GM18526 (cell line): ENCODE data around the gene C2orf68.

Source experiments
- POLR2A ChIP-seq: IDR thresholded peaks from 3 replicates; pipeline ENCODE4 v1.6.1; 2011; ENCODE audit not compliant: insufficient read length; ENCODE audit errors: extremely low read depth

The C2orf68 gene

GRCh38 chr2:85593023-85593422 is 18.8 kb downstream of the C2orf68 start:
- no peak for TF ChIP-seq POLR2A

GRCh38 chr2:85591563-85591962 is 20.3 kb downstream of the C2orf68 start:
- TF ChIP-seq POLR2A = no peak

- no peak for TF ChIP-seq POLR2A
Measured at GRCh38 chr2:85590950-85591349, 20.9 kb downstream of the C2orf68 start.

- no peak for TF ChIP-seq POLR2A
Measured at GRCh38 chr2:85589982-85590791, 21.7 kb downstream of the C2orf68 start.

- no peak for TF ChIP-seq POLR2A
Measured at GRCh38 chr2:85589181-85589580, 22.7 kb downstream of the C2orf68 start.

- no peak for TF ChIP-seq POLR2A
Measured at GRCh38 chr2:85588645-85589044, 23.2 kb downstream of the C2orf68 start.

GRCh38 chr2:85588236-85588635 is 23.6 kb downstream of the C2orf68 start:
- TF ChIP-seq POLR2A = no peak

GRCh38 chr2:85585781-85586105 is 26.1 kb downstream of the C2orf68 start:
- TF ChIP-seq POLR2A = no peak

GRCh38 chr2:85584857-85585780 is 26.7 kb downstream of the C2orf68 start:
- TF ChIP-seq POLR2A = no peak

GRCh38 chr2:85584354-85584856 is 27.5 kb downstream of the C2orf68 start, which contains the start of gene VAMP5:
Gene VAMP5 (plus strand): TSS chr2:85584431. CDS start chr2:85584491, 60 bp downstream.
- TF ChIP-seq POLR2A = no peak

GRCh38 chr2:85583667-85584353 is 28.1 kb downstream of the C2orf68 start:
- no peak for TF ChIP-seq POLR2A

GRCh38 chr2:85582492-85582891 is 29.4 kb downstream of the C2orf68 start:
- TF ChIP-seq POLR2A = no peak

- TF ChIP-seq POLR2A = no peak
Measured at GRCh38 chr2:85580206-85580605, 31.7 kb downstream of the C2orf68 start.

- TF ChIP-seq POLR2A = no peak
Measured at GRCh38 chr2:85579266-85579935, 32.5 kb downstream of the C2orf68 start.
